ENCODE data around the gene PPP1R2B.

Gene PPP1R2B

DNA sequence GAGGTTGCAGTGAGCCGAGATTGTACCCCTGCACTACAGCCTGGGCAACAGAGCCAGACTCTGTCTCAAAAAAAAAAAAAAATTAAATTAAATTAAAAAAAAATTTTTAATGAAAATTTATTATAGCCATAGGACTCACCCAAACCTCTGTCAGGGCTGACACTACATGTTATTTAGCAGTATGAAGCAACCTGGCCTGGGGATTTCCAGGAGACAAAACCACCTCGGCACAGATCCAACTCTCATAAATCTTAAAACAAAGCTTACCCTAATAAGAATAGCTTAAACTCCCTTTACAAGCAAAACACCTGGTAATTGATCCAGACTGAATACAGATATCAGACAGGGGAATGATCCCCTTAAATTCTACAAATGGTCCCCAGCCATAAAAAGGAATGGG lies 38.4 kb downstream of the PPP1R2B start:
- CTCF ChIA-PET, result no interaction called here
- TF ChIP-seq, protein P1, sequence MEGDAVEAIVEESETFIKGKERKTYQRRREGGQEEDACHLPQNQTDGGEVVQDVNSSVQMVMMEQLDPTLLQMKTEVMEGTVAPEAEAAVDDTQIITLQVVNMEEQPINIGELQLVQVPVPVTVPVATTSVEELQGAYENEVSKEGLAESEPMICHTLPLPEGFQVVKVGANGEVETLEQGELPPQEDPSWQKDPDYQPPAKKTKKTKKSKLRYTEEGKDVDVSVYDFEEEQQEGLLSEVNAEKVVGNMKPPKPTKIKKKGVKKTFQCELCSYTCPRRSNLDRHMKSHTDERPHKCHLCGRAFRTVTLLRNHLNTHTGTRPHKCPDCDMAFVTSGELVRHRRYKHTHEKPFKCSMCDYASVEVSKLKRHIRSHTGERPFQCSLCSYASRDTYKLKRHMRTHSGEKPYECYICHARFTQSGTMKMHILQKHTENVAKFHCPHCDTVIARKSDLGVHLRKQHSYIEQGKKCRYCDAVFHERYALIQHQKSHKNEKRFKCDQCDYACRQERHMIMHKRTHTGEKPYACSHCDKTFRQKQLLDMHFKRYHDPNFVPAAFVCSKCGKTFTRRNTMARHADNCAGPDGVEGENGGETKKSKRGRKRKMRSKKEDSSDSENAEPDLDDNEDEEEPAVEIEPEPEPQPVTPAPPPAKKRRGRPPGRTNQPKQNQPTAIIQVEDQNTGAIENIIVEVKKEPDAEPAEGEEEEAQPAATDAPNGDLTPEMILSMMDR (conservative IDR thresholded peaks at IDR 0.05; ENCODE audit: low read depth), result no peak
- POLR2A ChIA-PET (ENCODE audit: low non-redundant PET), result no interaction called here
- H3K27ac ChIP-seq, result no peak overlapping the region
- no peak for DNase-seq (ENCODE audit: low spot score)

DNA sequence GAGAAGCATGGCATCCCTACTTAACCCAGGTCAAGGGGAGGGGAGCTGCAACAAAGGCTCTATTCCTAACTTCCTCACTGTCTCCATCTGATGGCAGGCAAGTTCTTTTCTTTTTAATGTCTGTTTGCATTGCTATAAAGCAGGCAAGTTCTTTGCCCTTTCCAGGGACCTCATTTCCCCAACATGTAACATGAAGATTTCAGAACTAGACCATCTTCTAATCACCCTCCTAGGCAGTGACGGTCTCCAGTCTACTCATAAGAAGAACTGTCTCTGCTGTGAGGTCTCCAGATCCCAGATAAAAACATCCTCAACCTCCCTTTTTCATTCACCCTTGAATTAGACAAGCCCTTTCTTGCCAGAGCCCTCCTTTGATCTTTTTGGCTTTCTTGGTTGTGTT lies 42.1 kb downstream of the PPP1R2B start:
- H3K27ac ChIP-seq, result no peak overlapping the region

DNA sequence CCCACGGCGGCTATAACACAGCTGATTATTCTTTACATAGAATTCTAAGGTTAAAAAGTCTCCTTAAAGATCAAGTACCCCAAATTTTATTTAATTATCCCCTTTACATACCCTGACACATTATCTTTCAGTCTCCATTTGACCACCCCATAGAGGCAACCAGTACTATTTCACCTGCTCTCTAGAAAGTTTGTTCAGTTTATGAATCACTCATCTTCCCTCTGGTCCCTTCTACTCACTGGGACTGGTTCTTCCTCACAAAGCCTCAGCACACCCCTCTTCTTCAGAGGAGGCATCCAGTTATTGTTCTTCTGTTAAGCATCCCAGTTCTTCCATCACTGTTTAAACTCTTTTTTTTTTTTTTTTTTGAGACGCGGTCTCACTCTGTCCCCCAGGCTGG lies 42.8 kb downstream of the PPP1R2B start:
- ChIA-PET POLR2A (ENCODE audit: low non-redundant PET) (no interaction called here), CTCF (interaction anchor here (0.7 kb wide), 1 partner anchor 810 kb away, joined by 3 read pairs; no protein-coding TSS in a partner anchor)
- no peak overlapping the region for H3K27ac ChIP-seq
- TF ChIP-seq, protein P1 (conservative IDR thresholded peaks at IDR 0.05; ENCODE audit: low read depth), result no peak
- DNase-seq (ENCODE audit: low spot score), result no peak

More for the DNA sequence above, 42.1 kb downstream of the PPP1R2B start:
- CTCF ChIA-PET, result interaction anchor here (0.7 kb wide), 1 partner anchor 811 kb away, joined by 3 read pairs; no protein-coding TSS in a partner anchor
- TF ChIP-seq, protein P1 (conservative IDR thresholded peaks at IDR 0.05; ENCODE audit: low read depth), result no peak
- DNase-seq (ENCODE audit: low spot score), result no peak
- POLR2A ChIA-PET (ENCODE audit: low non-redundant PET), result no interaction called here

DNA sequence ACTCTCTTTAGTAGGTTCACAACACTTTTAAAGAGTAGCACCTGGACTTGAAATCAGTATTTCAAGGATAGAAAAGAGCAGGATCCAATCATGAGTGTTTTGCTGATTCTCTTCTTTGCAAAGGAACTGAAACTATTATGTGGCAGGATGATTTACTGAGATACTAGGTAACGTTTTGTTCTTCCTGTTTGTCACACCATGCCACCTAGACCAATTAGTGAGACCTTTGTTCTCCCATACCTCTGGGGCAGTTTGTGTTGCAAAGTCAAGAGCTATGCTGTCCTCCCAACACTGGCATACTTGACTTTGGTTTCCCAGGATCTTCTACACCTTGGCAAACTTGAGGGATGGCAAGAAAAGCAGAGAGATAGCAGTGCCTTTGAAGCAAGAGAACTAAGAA lies 43.4 kb downstream of the PPP1R2B start:
- CTCF ChIA-PET, result no interaction called here
- TF ChIP-seq, protein P1 (conservative IDR thresholded peaks at IDR 0.05; ENCODE audit: low read depth), result no peak
- no peak overlapping the region for H3K27ac ChIP-seq
- POLR2A ChIA-PET (ENCODE audit: low non-redundant PET), result no interaction called here
- DNase-seq (ENCODE audit: low spot score), result no peak

DNA sequence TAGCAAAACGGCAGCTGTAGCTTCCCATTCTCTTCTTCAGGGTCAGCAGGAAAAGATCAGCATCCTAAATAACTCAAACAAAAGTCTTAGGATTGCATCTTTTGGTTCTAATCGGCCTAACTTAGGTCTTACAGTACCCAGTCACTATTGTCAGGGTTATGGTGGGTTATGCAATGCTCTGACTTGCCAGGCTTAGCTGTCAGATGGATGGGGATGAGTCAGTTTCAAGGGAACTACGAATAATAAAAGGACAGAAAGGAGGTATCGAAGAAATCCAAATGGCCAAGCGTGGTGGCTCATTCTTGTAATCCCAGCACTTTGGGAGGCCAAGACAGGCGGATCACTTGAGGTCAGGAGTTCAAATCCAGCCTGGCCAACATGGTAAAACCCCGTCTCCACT lies 46.5 kb downstream of the PPP1R2B start:
- CTCF ChIA-PET, result interaction anchor here (0.5 kb wide), 1 partner anchor 1464 kb away, joined by 4 read pairs; no protein-coding TSS in a partner anchor
- POLR2A ChIA-PET (ENCODE audit: low non-redundant PET), result no interaction called here
- no peak overlapping the region for H3K27ac ChIP-seq
- TF ChIP-seq, protein P1 (conservative IDR thresholded peaks at IDR 0.05; ENCODE audit: low read depth), result no peak
- DNase-seq (ENCODE audit: low spot score), result peak; percentile 34
